Bronchus fibroblast of lung (primary cell): ENCODE data around the gene ST8SIA6. TPM values are rescaled to one million over a fixed set of nuclear protein-coding genes. Genes with fewer than 3 reads are reported as not detected.

ENCODE experiments used
- total RNA-seq: library from RNA; depleted of rRNA; stranded (reverse); fragments of >200 nt; gene quantifications from 2 replicates; pipeline ENCODE4 v1.2.3, GENCODE V29; 2015

The ST8SIA6 gene
- 0.67 and 0.74 TPM in 2 replicates for total RNA-seq

GRCh38 chr10:17454161-17455014 is at the start of gene ST8SIA6:
Gene ST8SIA6 (minus strand): TSS chr10:17454595. CDS start chr10:17454255, 340 bp downstream.

Other genes with a start within 250 kb of the ST8SIA6 start
- gene VIM, start 226.4 kb downstream of the ST8SIA6 start, total RNA-seq: 7,456 and 8,192 TPM in 2 replicates
- gene HACD1, start 162.8 kb upstream of the ST8SIA6 start, total RNA-seq: 16.6 and 26.4 TPM in 2 replicates
- gene STAM, start 189.6 kb upstream of the ST8SIA6 start, total RNA-seq: 14.6 and 15.5 TPM in 2 replicates